ENCODE measurements around the gene ANAPC7.
A peak's percentile ranks its signal among the peaks of the same experiment; 100 is the strongest.

The ANAPC7 gene

GRCh38 chr12:110373962-110374611 lies 29.4 kb downstream of the ANAPC7 start:
- Histone ChIP-seq H3K9me3 (no peaks in the 10 kb centered on the region), H3K4me3 (no peak overlapping the region), H3K4me1 (peaks cover 49% of the 10 kb centered on the region), H3K27me3 (no peaks in the 10 kb centered on the region), H4K20me1 (peaks cover 36% of the 10 kb centered on the region), H3K9ac (0 out of 2 replicates have a peak overlapping the region, but pooled peaks have one; percentile 39), H3K36me3 (peaks cover 90% of the 10 kb centered on the region), H3K4me2 (no peak overlapping the region), H3K27ac (no peak overlapping the region)
- TF ChIP-seq Cebpa-rat (IDR thresholded peaks at IDR 0.05), result no peak

- H3K9ac ChIP-seq, result 0 out of 2 replicates have a peak overlapping the region, but pooled peaks have one; percentile 39
- no peaks in the 10 kb centered on the region for H3K9me3 ChIP-seq
- peaks cover 84% of the 10 kb centered on the region for H3K36me3 ChIP-seq
- no peak overlapping the region for H3K27ac ChIP-seq
- H4K20me1 ChIP-seq, result peaks cover 36% of the 10 kb centered on the region
- H3K27me3 ChIP-seq, result no peaks in the 10 kb centered on the region
- H3K4me2 ChIP-seq, result peak overlapping the region; percentile 7; the same call in 1 of the 2 replicates
- no peak overlapping the region for H3K4me3 ChIP-seq
- peaks cover 56% of the 10 kb centered on the region for H3K4me1 ChIP-seq
- no peak for TF ChIP-seq Cebpa-rat (IDR thresholded peaks at IDR 0.05)
Measured at GRCh38 chr12:110373425-110373824, 30.1 kb downstream of the ANAPC7 start.

DNA sequence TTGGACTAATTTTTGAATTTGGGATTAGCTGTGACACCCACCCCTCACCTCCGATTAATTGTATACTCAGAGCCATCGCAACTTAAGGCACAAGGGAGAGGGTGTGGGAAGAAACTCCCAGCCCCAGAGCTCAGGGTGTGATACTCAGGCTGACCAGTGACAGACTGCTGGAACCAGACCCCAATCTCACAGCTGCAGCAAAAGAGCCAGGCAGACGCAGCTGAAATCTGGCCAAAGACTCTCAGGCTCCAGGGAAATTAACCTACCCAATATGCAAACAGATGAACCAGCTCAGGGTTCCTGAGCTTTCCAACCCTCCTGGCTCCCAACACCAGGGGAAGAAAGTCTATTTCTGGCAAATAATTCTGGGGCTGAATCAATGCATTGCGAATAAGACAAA lies 30.5 kb downstream of the ANAPC7 start:
- Histone ChIP-seq H3K27me3 (no peaks in the 10 kb centered on the region), H3K9ac (peak overlapping the region; percentile 39; the same call in 1 of the 2 replicates), H3K4me1 (peaks cover 60% of the 10 kb centered on the region), H3K36me3 (peaks cover 80% of the 10 kb centered on the region), H3K4me2 (peak overlapping the region; percentile 7; the same call in 1 of the 2 replicates), H4K20me1 (peaks cover 36% of the 10 kb centered on the region), H3K9me3 (no peaks in the 10 kb centered on the region), H3K27ac (peak overlapping the region; percentile 52; the same call in 1 of the 2 replicates), H3K4me3 (no peak overlapping the region)
- no peak for TF ChIP-seq Cebpa-rat (IDR thresholded peaks at IDR 0.05)

DNA sequence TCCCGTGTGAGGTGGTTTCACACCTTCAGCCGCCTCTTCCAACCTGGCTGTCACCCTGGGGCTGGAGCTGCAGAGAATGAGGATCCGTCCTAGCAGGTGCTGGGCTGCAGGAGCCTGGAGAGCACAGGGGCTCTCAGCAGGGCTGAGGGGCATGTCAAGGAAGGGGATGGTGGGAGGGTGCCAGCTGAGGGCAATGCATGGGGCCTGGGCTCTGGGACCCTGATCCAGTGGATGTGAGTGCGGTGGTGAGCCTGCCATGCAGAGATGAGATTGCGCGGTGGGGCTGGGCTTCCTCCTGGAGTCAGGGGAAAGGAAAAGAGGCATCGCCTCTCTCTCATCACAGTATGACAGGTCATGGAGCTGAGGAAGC lies 31.5 kb downstream of the ANAPC7 start:
- peak overlapping the region; percentile 87 for H3K4me2 ChIP-seq
- H3K9ac ChIP-seq, result peak overlapping the region; percentile 39
- no peak overlapping the region; the same call in 1 of the 2 replicates for H3K4me3 ChIP-seq
- peaks cover 70% of the 10 kb centered on the region for H3K36me3 ChIP-seq
- H3K4me1 ChIP-seq, result peaks cover 69% of the 10 kb centered on the region
- TF ChIP-seq Cebpa-rat (IDR thresholded peaks at IDR 0.05), result no peak
- peaks cover 36% of the 10 kb centered on the region for H4K20me1 ChIP-seq
- H3K27me3 ChIP-seq, result no peaks in the 10 kb centered on the region
- H3K27ac ChIP-seq, result peak overlapping the region; percentile 77
- no peaks in the 10 kb centered on the region for H3K9me3 ChIP-seq

DNA sequence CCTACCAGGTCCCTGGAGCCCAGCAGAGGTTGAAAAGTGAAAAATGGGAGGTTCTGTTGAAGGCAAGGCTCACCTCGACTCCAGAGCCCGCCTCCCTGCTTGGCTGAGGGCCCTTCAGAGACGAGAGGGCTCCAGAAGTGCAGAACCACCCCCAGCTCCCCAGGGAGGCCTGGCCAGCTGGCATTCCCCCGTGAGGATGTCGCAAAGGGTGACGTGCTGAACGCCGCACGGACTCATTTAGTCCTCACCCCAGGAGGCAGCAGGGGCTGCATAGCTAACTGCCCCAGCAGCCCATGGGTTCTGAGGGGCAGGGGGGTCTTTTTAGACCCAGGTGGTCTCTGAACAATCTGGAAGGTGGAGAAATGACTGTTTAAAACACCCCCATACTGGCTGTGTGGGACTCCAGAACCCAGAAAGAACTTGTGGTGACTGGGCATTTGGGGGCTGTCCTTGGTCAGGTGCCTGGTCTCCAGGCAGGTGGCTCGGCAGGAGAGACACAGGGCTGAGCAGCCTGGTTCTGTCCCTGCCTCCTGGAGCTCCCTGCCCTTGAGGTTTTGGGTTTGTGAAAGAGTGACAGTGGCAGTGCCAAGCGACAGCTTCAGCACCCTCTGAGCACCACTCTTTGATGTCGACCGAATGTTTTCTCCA lies 32.0 kb downstream of the ANAPC7 start:
- H3K9ac ChIP-seq, result peak overlapping the region; percentile 39
- peak overlapping the region; percentile 87 for H3K4me2 ChIP-seq
- H4K20me1 ChIP-seq, result peaks cover 36% of the 10 kb centered on the region
- peaks cover 65% of the 10 kb centered on the region for H3K36me3 ChIP-seq
- H3K9me3 ChIP-seq, result no peaks in the 10 kb centered on the region
- no peaks in the 10 kb centered on the region for H3K27me3 ChIP-seq
- peak overlapping the region; percentile 33; the same call in 1 of the 2 replicates for H3K4me3 ChIP-seq
- TF ChIP-seq Cebpa-rat (IDR thresholded peaks at IDR 0.05), result no peak
- H3K4me1 ChIP-seq, result peaks cover 75% of the 10 kb centered on the region
- peak overlapping the region; percentile 77 for H3K27ac ChIP-seq

DNA sequence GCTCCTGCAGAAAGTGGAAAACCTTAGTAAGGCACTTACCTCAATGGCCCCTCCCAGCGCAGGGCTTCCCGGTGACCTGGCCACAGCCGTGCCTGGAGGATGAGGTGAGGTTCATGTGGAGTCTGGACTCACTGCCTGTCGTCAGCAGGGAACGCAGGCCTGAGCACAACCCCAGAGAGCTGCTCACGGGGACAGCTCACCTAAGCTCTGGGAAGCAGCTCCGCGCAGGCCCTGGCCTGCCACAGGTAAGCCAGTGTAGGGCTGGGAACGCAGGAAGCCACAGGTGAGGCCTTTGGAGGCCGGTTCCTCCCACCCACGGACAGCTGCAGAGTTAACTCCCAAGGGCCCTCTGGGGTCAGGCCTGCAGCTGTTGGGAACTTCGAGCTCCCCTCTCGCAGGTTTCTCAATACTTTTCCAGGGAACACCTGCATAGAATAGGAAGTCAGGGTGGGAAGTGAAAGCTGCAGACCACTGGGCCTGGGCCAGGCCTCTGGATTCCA lies 32.7 kb downstream of the ANAPC7 start:
- H3K27me3 ChIP-seq, result no peaks in the 10 kb centered on the region
- peaks cover 82% of the 10 kb centered on the region for H3K4me1 ChIP-seq
- H3K36me3 ChIP-seq, result peaks cover 57% of the 10 kb centered on the region
- peak overlapping the region; percentile 33; the same call in 1 of the 2 replicates for H3K4me3 ChIP-seq
- peaks cover 36% of the 10 kb centered on the region for H4K20me1 ChIP-seq
- H3K9me3 ChIP-seq, result no peaks in the 10 kb centered on the region
- H3K9ac ChIP-seq, result peak overlapping the region; percentile 39; the same call in 1 of the 2 replicates
- peak overlapping the region; percentile 87 for H3K4me2 ChIP-seq
- no peak for TF ChIP-seq Cebpa-rat (IDR thresholded peaks at IDR 0.05)
- peak overlapping the region; percentile 77; the same call in 1 of the 2 replicates for H3K27ac ChIP-seq

DNA sequence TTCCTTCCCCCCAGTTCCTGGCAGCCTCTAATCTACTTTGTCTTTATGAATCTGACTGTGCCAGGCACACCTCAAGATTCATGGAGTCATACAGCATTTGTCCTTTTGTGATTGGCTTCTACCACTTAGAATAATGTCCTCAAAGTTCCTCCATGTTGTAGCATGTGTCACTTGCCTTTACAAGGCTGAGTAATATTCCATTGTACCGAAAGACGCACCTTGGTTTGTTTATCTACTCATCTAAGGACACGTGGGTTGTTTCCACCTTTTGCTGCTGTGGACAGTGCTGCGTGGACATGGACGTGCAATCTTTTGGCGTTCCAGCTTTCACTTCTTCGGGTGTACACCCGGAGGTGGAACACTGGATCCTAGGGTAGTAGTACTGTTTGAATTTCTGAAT lies 33.5 kb downstream of the ANAPC7 start:
- TF ChIP-seq Cebpa-rat (IDR thresholded peaks at IDR 0.05), result no peak
- no peaks in the 10 kb centered on the region for H3K27me3 ChIP-seq
- H3K4me1 ChIP-seq, result peaks cover 87% of the 10 kb centered on the region
- H4K20me1 ChIP-seq, result peaks cover 36% of the 10 kb centered on the region
- H3K27ac ChIP-seq, result no peak overlapping the region
- H3K4me3 ChIP-seq, result no peak overlapping the region
- H3K4me2 ChIP-seq, result peak overlapping the region; percentile 87; the same call in 1 of the 2 replicates
- H3K9ac ChIP-seq, result no peak overlapping the region
- H3K36me3 ChIP-seq, result peaks cover 50% of the 10 kb centered on the region
- H3K9me3 ChIP-seq, result no peaks in the 10 kb centered on the region

GRCh38 chr12:110367181-110367864 lies 36.2 kb downstream of the ANAPC7 start:
- Histone ChIP-seq H3K9me3 (no peaks in the 10 kb centered on the region), H3K4me3 (no peak overlapping the region), H3K4me2 (peak overlapping the region; percentile 44), H3K4me1 (peaks cover 71% of the 10 kb centered on the region), H3K27ac (peak overlapping the region; percentile 72), H4K20me1 (peaks cover 16% of the 10 kb centered on the region), H3K27me3 (no peaks in the 10 kb centered on the region), H3K36me3 (peaks cover 23% of the 10 kb centered on the region), H3K9ac (peak overlapping the region; percentile 46)
- TF ChIP-seq Cebpa-rat (IDR thresholded peaks at IDR 0.05), result no peak

- peaks cover 16% of the 10 kb centered on the region for H3K36me3 ChIP-seq
- H3K4me3 ChIP-seq, result no peak overlapping the region
- peaks cover 63% of the 10 kb centered on the region for H3K4me1 ChIP-seq
- H3K9me3 ChIP-seq, result no peaks in the 10 kb centered on the region
- TF ChIP-seq Cebpa-rat (IDR thresholded peaks at IDR 0.05), result no peak
- H4K20me1 ChIP-seq, result peaks cover 8% of the 10 kb centered on the region
- peak overlapping the region; percentile 46 for H3K9ac ChIP-seq
- peak overlapping the region; percentile 44 for H3K4me2 ChIP-seq
- H3K27ac ChIP-seq, result peak overlapping the region; percentile 72
- H3K27me3 ChIP-seq, result no peaks in the 10 kb centered on the region
Measured at GRCh38 chr12:110366321-110367142, 37.0 kb downstream of the ANAPC7 start.

Data from BLaER1 (cell line).